Glomerular visceral epithelial cell (primary cell): ENCODE results near the gene NAA35.

Source experiments
- DNase-seq: peaks from one replicate; pipeline ENCODE4 v3.0.0-alpha.2; 2016; ENCODE audit errors: extremely low spot score

NAA35 gene

GRCh38 chr9:86062845-86063693 is 122.1 kb downstream of the NAA35 start:
- peak; percentile 18 for DNase-seq

GRCh38 chr9:86064220-86064619 is 123.3 kb downstream of the NAA35 start:
- no peak for DNase-seq

- DNase-seq: no peak
Observed at GRCh38 chr9:86069206-86069869, 128.4 kb downstream of the NAA35 start.
